AG09319 (cell line): ENCODE data around the gene SLC22A16.

Experiments
- DNase-seq: peaks from one replicate; pipeline ENCODE4 v3.0.0-alpha.2; 2010; ENCODE audit warnings: low read depth; ENCODE audit errors: extremely low read depth
- CTCF ChIP-seq: IDR thresholded peaks from 2 replicates; pipeline ENCODE4 v1.5.1; 2011; ENCODE audit warnings: low read depth, mild to moderate bottlenecking, inconsistent platforms, low read length, moderate library complexity

SLC22A16 gene

GRCh38 chr6:110401585-110402176 is 74.7 kb downstream of the SLC22A16 start:
- no peak for DNase-seq
- no peak for TF ChIP-seq CTCF

GRCh38 chr6:110400208-110400607 is 76.2 kb downstream of the SLC22A16 start:
- TF ChIP-seq CTCF, result no peak
- no peak for DNase-seq

GRCh38 chr6:110399219-110400071 is 77.0 kb downstream of the SLC22A16 start:
- TF ChIP-seq CTCF, result no peak
- no peak for DNase-seq

GRCh38 chr6:110398778-110399177 is 77.6 kb downstream of the SLC22A16 start:
- no peak for DNase-seq
- no peak for TF ChIP-seq CTCF

- DNase-seq, result no peak
- TF ChIP-seq CTCF, result no peak
These were observed 81.2 kb downstream of the SLC22A16 start for GRCh38 chr6:110395221-110395620.

GRCh38 chr6:110394409-110394808 is 82.0 kb downstream of the SLC22A16 start:
- DNase-seq, result no peak
- no peak for TF ChIP-seq CTCF

- no peak for DNase-seq
- no peak for TF ChIP-seq CTCF
These were observed 83.7 kb downstream of the SLC22A16 start for GRCh38 chr6:110392727-110393126.
